H1 (cell line): ENCODE measurements around the gene TDO2. TPM values are rescaled to one million over a fixed set of nuclear protein-coding genes. Genes with fewer than 3 reads are reported as not detected.

ENCODE experiments used
- CTCF ChIA-PET: fragments of 300-600 bp; sonication (Branson Sonifier 250); formaldehyde crosslinking; loops from one replicate; lab custom pipeline; 2021; ENCODE audit not compliant: partially characterized antibody; lab: Charles Lee
- POLR2A ChIA-PET: fragments of 300-600 bp; sonication (Branson Sonifier 250); formaldehyde crosslinking; loops from one replicate; lab custom pipeline; 2021; ENCODE audit warnings: inconsistent platforms; ENCODE audit not compliant: partially characterized antibody; lab: Charles Lee
- DNase-seq, 2 experiments: peaks; one replicate each; pipeline versions ENCODE4 v3.0.0 to v3.0.0-alpha.2; 2010 to 2022; ENCODE audit warnings: low spot score in 2 of 2, low read depth in 1 of 2, mixed read lengths in 1 of 2
- FAIRE-seq: peaks from 2 replicates; lab custom pipeline; 2011; peaks lifted over from hg19 to GRCh38; lab: Jason Lieb, UNC
- H2AFZ ChIP-seq: 2 replicates; pipeline ENCODE4 v1.8.1; 2012; ENCODE audit warnings: low read length, inconsistent platforms
- H2AK5ac ChIP-seq: 2 replicates; pipeline ENCODE4 v1.6.1; 2013; ENCODE audit warnings: low read depth, low read length
- H2BK120ac ChIP-seq: replicated peaks from 2 replicates; pipeline ENCODE3; 2013; ENCODE audit warnings: low read depth, low read length, inconsistent platforms
- H2BK12ac ChIP-seq: 2 replicates; pipeline ENCODE4 v1.6.1; 2013; ENCODE audit warnings: low read depth, low read length
- H2BK15ac ChIP-seq: 2 replicates; pipeline ENCODE4 v1.6.1; 2013; ENCODE audit warnings: low read length
- H2BK20ac ChIP-seq: 2 replicates; pipeline ENCODE4 v1.6.1; 2013; ENCODE audit warnings: low read length
- H2BK5ac ChIP-seq: 2 replicates; pipeline ENCODE4 v1.6.1; 2013; ENCODE audit warnings: low read depth, low read length
- H3K14ac ChIP-seq: 2 replicates; pipeline ENCODE4 v1.6.1; 2013; ENCODE audit warnings: inconsistent platforms; ENCODE audit not compliant: insufficient read length
- H3K18ac ChIP-seq: 2 replicates; pipeline ENCODE4 v1.6.1; 2013; ENCODE audit warnings: low read length; ENCODE audit errors: extremely low read depth
- H3K23ac ChIP-seq: 2 replicates; pipeline ENCODE4 v1.6.1; 2013; ENCODE audit warnings: inconsistent platforms; ENCODE audit not compliant: insufficient read length
- H3K23me2 ChIP-seq: 2 replicates; pipeline ENCODE4 v1.6.1; 2013; ENCODE audit warnings: low read depth, low read length
- H3K27ac ChIP-seq: 2 replicates; pipeline ENCODE4 v1.6.1; 2011; ENCODE audit warnings: low read depth, low read length, inconsistent platforms
- H3K27me3 ChIP-seq, 4 experiments: replicated peaks in 1 of 4; 1 replicate in 1 of 4; 2 replicates in 3 of 4; pipeline versions ENCODE4 v1.6.1 to v1.8.1; 2011 to 2013; ENCODE audit warnings: low read length in 3 of 4, mild to moderate bottlenecking in 3 of 4, inconsistent platforms in 2 of 4, mixed read lengths in 2 of 4, moderate library complexity in 1 of 4; ENCODE audit not compliant: control insufficient read depth in 3 of 4, insufficient read depth in 3 of 4; ENCODE audit errors: extremely low read depth in 1 of 4
- H3K36me3 ChIP-seq, 4 experiments: 2 replicates each; pipeline versions ENCODE4 v1.6.1 to v1.8.1; 2011 to 2013; ENCODE audit warnings: mild to moderate bottlenecking in 4 of 4, low read length in 3 of 4, moderate library complexity in 2 of 4, control low read depth in 1 of 4, inconsistent platforms in 1 of 4; ENCODE audit not compliant: insufficient read depth in 4 of 4, control insufficient read depth in 2 of 4
- H3K4ac ChIP-seq: replicated peaks from 2 replicates; pipeline ENCODE3; 2013; ENCODE audit warnings: low read length, low read depth, mixed read lengths, inconsistent platforms; ENCODE audit not compliant: insufficient read length
- H3K4me1 ChIP-seq, 4 experiments: replicated peaks in 1 of 4; 1 replicate in 1 of 4; 2 replicates in 3 of 4; pipeline versions ENCODE4 v1.6.1 to v1.8.1; 2011 to 2013; ENCODE audit warnings: low read length in 3 of 4, inconsistent platforms in 2 of 4, mixed read lengths in 1 of 4; ENCODE audit not compliant: insufficient read depth in 4 of 4, control insufficient read depth in 3 of 4
- H3K4me2 ChIP-seq, 2 experiments: 2 replicates each; pipeline versions ENCODE4 v1.6.1 to v1.8.1; 2011 to 2013; ENCODE audit warnings: low read depth in 2 of 2, low read length in 2 of 2, control low read depth in 1 of 2, inconsistent platforms in 1 of 2, mild to moderate bottlenecking in 1 of 2; ENCODE audit not compliant: insufficient read depth in 1 of 2
- H3K4me3 ChIP-seq, 4 experiments: fragments of 200-600, 300-600 bp in 1 of 4; sonication (generic), shearing (Covaris generic), sonication (Bioruptor Twin) in 1 of 4; 2 replicates each; pipeline versions ENCODE4 v1.5.1 to v1.8.1; 2011 to 2016; ENCODE audit warnings: low read length in 4 of 4, low read depth in 3 of 4, control low read depth in 2 of 4, inconsistent platforms in 2 of 4, mild to moderate bottlenecking in 2 of 4, mixed read lengths in 1 of 4, moderate library complexity in 1 of 4; ENCODE audit not compliant: insufficient read depth in 2 of 4; ENCODE audit errors: extremely low read depth in 1 of 4
- H3K56ac ChIP-seq: replicated peaks from 2 replicates; pipeline ENCODE3; 2013; ENCODE audit warnings: low read depth, mild to moderate bottlenecking, mixed read lengths, low read length, inconsistent platforms; ENCODE audit not compliant: insufficient read length
- H3K79me1 ChIP-seq: 2 replicates; pipeline ENCODE4 v1.6.1; 2013; ENCODE audit warnings: low read depth, low read length, control low read depth
- H3K79me2 ChIP-seq, 2 experiments: 2 replicates each; pipeline versions ENCODE4 v1.6.1 to v1.8.1; 2012 to 2013; ENCODE audit warnings: low read length in 2 of 2, mild to moderate bottlenecking in 2 of 2, inconsistent platforms in 1 of 2; ENCODE audit not compliant: insufficient read depth in 2 of 2, control insufficient read depth in 1 of 2
- H3K9ac ChIP-seq, 4 experiments: replicated peaks in 1 of 4; 1 replicate in 1 of 4; 2 replicates in 3 of 4; pipeline versions ENCODE4 v1.6.1 to v1.8.1; 2011 to 2013; ENCODE audit warnings: low read depth in 3 of 4, low read length in 3 of 4, control low read depth in 2 of 4, mild to moderate bottlenecking in 2 of 4, moderate library complexity in 2 of 4, inconsistent platforms in 1 of 4; ENCODE audit errors: extremely low read depth in 1 of 4
- H3K9me3 ChIP-seq, 2 experiments: 2 replicates each; pipeline versions ENCODE4 v1.6.1 to v1.8.1; 2012 to 2013; ENCODE audit warnings: mild to moderate bottlenecking in 2 of 2, moderate library complexity in 2 of 2, control low read depth in 1 of 2, inconsistent platforms in 1 of 2, low read depth in 1 of 2, low read length in 1 of 2, mixed read lengths in 1 of 2; ENCODE audit not compliant: insufficient read depth in 2 of 2
- H4K20me1 ChIP-seq, 2 experiments: replicated peaks in 1 of 2; 2 replicates each; pipeline versions ENCODE3 to v1.8.1; 2011 to 2013; ENCODE audit warnings: inconsistent platforms in 2 of 2, low read length in 2 of 2, mild to moderate bottlenecking in 1 of 2; ENCODE audit not compliant: insufficient read depth in 2 of 2, control insufficient read depth in 1 of 2
- H4K5ac ChIP-seq: 2 replicates; pipeline ENCODE4 v1.6.1; 2013; ENCODE audit warnings: low read length, low read depth, mixed read lengths, inconsistent platforms; ENCODE audit not compliant: insufficient read length
- H4K8ac ChIP-seq: 2 replicates; pipeline ENCODE4 v1.8.0; 2013; ENCODE audit warnings: mild to moderate bottlenecking, moderate library complexity, low read length, inconsistent platforms; ENCODE audit not compliant: insufficient read depth; ENCODE audit errors: extremely low read depth
- H4K91ac ChIP-seq: replicated peaks from 2 replicates; pipeline ENCODE3; 2013; ENCODE audit warnings: low read length, mixed read lengths, inconsistent platforms; ENCODE audit not compliant: insufficient read length
- ASH2L ChIP-seq: fragments of 200-600, 300-600 bp; sonication (generic); IDR thresholded peaks from one replicate; pipeline ENCODE4 v1.7.1; 2017; ENCODE audit warnings: low read length
- BCL11A ChIP-seq, 2 experiments: IDR thresholded peaks; one replicate each; pipeline ENCODE4 v1.6.1; 2011; ENCODE audit warnings: low read depth in 2 of 2, low read length in 2 of 2, mild to moderate bottlenecking in 2 of 2
- GTF2F1 ChIP-seq: IDR thresholded peaks from 2 replicates; pipeline ENCODE4 v1.6.1; 2012; ENCODE audit warnings: low read depth, low read length, improper control_type of control experiment, borderline replicate concordance
- RAD21 ChIP-seq, 2 experiments: IDR thresholded peaks in 1 of 2; conservative IDR thresholded peaks in 1 of 2; 2 replicates each; pipeline ENCODE4 v1.6.1; 2011; ENCODE audit warnings: low read depth in 2 of 2, low read length in 2 of 2, improper control_type of control experiment in 1 of 2, inconsistent platforms in 1 of 2, mild to moderate bottlenecking in 1 of 2, moderate library complexity in 1 of 2
- RFX5 ChIP-seq: IDR thresholded peaks from 2 replicates; pipeline ENCODE4 v1.6.1; 2011; ENCODE audit warnings: low read depth, low read length, improper control_type of control experiment, borderline replicate concordance
- SIN3A ChIP-seq, 2 experiments: IDR thresholded peaks in 1 of 2; conservative IDR thresholded peaks in 1 of 2; 2 replicates each; pipeline ENCODE4 v1.6.1; 2011 to 2012; ENCODE audit warnings: low read length in 2 of 2, improper control_type of control experiment in 1 of 2, low read depth in 1 of 2, mild to moderate bottlenecking in 1 of 2
- WGBS, 2 experiments: shearing (Covaris generic) in 1 of 2; methylation state at CpG; one replicate each; pipeline versions ENCODE4 v1.1.6 to v1.1.7; 2013 to 2015; ENCODE audit warnings: low lambda C conversion rate in 2 of 2, mixed read lengths in 2 of 2, inconsistent platforms in 1 of 2, low coverage in 1 of 2, missing lambda C conversion rate in 1 of 2; ENCODE audit not compliant: insufficient replicate concordance in 2 of 2, insufficient coverage in 1 of 2, insufficient read length in 1 of 2; ENCODE audit errors: extremely low coverage in 1 of 2, missing lambda C conversion rate in 1 of 2; 5-methylcytosine and 5-hydroxymethylcytosine counted together
- polyA plus RNA-seq, 7 experiments: library from polyadenylated mRNA; depleted of rRNA in 3 of 7; stranded (reverse) in 5 of 7; unstranded in 2 of 7; fragments of >200 nt in 5 of 7; fragments of 200-250 nt in 2 of 7; gene quantifications; 1 replicate in 5 of 7; 2 replicates in 1 of 7; 4 replicates in 1 of 7; pipeline versions ENCODE4 v1.2.1 to v1.2.3, GENCODE V29; 2011 to 2013; ENCODE audit warnings: missing spikeins in 2 of 7, mixed read lengths in 2 of 7
- total RNA-seq: library from RNA; stranded (reverse); fragmentation: NEBNext Ultra II Directional; extraction: Animal tissue kit (Norgen Biotek cat#: 25700); gene quantifications from 2 replicates; pipeline ENCODE4 v1.2.1, GENCODE V29; 2021
- TF ChIP-seq, protein P1 (sequence below), 3 experiments: IDR thresholded peaks; 1 replicate in 2 of 3; 2 replicates in 1 of 3; pipeline versions ENCODE4 v1.5.1 to v1.6.1; 2011; ENCODE audit warnings: low read length in 3 of 3, mild to moderate bottlenecking in 3 of 3, inconsistent platforms in 2 of 3, low read depth in 1 of 3, moderate library complexity in 1 of 3; ENCODE audit not compliant: insufficient read depth in 1 of 3; ENCODE audit errors: control extremely low read depth in 1 of 3

Gene TDO2
- total and polyA plus RNA-seq, 2 of the 8 experiments (the other 6 are each of a cell fraction or from before 2014, with no cell fraction given): 0.03 TPM; not detected in 1

- Histone ChIP-seq H2BK120ac (no peak within 1 kb of the TSS), H3K79me1 (no peaks in the 10 kb centered on the region), H2BK20ac (no peak within 1 kb of the TSS), H3K4ac (no peak within 1 kb of the TSS), H3K79me2 (no peaks in the 10 kb centered on the region), H3K14ac (no peak within 1 kb of the TSS), H2AFZ (peak within 1 kb of the TSS; percentile 98), H3K4me2 (peak within 1 kb of the TSS; percentile 63 to 71), H3K27ac (no peak within 1 kb of the TSS), H3K9me3 (no peaks in the 10 kb centered on the region), H3K56ac (no peak within 1 kb of the TSS), H2BK12ac (no peak within 1 kb of the TSS), H2BK5ac (no peak within 1 kb of the TSS), H3K36me3 (no peaks in the 10 kb centered on the region), H3K4me1 (no peaks in the 10 kb centered on the region), H4K20me1 (no peaks in the 10 kb centered on the region), H3K18ac (peak within 1 kb of the TSS; percentile 97), H3K23me2 (peaks cover 6% of the 10 kb centered on the region; the same call in 1 of the 2 replicates), H4K5ac (peak within 1 kb of the TSS; percentile 30), H4K91ac (peak within 1 kb of the TSS; percentile 59), H3K4me3 (peak within 1 kb of the TSS; percentile 48 to 59 (median 52)), H3K27me3 (no peaks in the 10 kb centered on the region), H3K23ac (no peak within 1 kb of the TSS), H2BK15ac (no peak within 1 kb of the TSS), H3K9ac (peak within 1 kb of the TSS in 3 of 4 experiments; percentile 44 to 72 (median 61); a peak in 6 of 7 replicates), H4K8ac (peak within 1 kb of the TSS; percentile 94), H2AK5ac (0 out of 2 replicates have a peak within 1 kb of the TSS, but pooled peaks have one; percentile 46)
- 51% methylated on average over 56 of the region's 58 CpGs; no CpG with 5 or more reads in 1 of the 2 experiments for WGBS, 2 experiments
- DNase-seq (peak in 1 of 2 experiments; percentile 76), FAIRE-seq (no peak)
- CTCF ChIA-PET: interaction anchor here (0.6 to 6.0 kb wide), 36 partner anchors 9 to 1946 kb away, joined by 3 to 69 read pairs (median 4); no protein-coding TSS in a partner anchor
- POLR2A ChIA-PET: interaction anchor here (0.6 to 1.9 kb wide), 6 partner anchors 12 to 287 kb away, joined by 3 to 5 read pairs (median 4); partner anchors contain the start of gene GUCY1A1
- TF ChIP-seq, protein P1, sequence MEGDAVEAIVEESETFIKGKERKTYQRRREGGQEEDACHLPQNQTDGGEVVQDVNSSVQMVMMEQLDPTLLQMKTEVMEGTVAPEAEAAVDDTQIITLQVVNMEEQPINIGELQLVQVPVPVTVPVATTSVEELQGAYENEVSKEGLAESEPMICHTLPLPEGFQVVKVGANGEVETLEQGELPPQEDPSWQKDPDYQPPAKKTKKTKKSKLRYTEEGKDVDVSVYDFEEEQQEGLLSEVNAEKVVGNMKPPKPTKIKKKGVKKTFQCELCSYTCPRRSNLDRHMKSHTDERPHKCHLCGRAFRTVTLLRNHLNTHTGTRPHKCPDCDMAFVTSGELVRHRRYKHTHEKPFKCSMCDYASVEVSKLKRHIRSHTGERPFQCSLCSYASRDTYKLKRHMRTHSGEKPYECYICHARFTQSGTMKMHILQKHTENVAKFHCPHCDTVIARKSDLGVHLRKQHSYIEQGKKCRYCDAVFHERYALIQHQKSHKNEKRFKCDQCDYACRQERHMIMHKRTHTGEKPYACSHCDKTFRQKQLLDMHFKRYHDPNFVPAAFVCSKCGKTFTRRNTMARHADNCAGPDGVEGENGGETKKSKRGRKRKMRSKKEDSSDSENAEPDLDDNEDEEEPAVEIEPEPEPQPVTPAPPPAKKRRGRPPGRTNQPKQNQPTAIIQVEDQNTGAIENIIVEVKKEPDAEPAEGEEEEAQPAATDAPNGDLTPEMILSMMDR (IDR thresholded peaks at IDR 0.05; ENCODE audit: control extremely low read depth in 1 of 3, insufficient read depth in 1 of 3, low read depth in 1 of 3, low read length in 3 of 3): peak in 2 of 3 experiments; percentile 37 to 63; a peak in 3 of 4 replicates
- peak; percentile 68 for TF ChIP-seq ASH2L
- no peak for TF ChIP-seq SIN3A (conservative IDR thresholded peaks at IDR 0.05 in 1 of 2, IDR thresholded peaks at IDR 0.05 in 1 of 2; ENCODE audit: low read depth in 1 of 2, low read length in 2 of 2)
- no peak for TF ChIP-seq RFX5
- TF ChIP-seq BCL11A (IDR thresholded peaks at IDR 0.05; ENCODE audit: low read depth in 2 of 2, low read length in 2 of 2): no peak
- TF ChIP-seq RAD21 (IDR thresholded peaks at IDR 0.05 in 1 of 2, conservative IDR thresholded peaks at IDR 0.05 in 1 of 2; ENCODE audit: low read depth in 2 of 2, low read length in 2 of 2): peak; percentile 62 to 65
- no peak for TF ChIP-seq GTF2F1
These were observed 49.9 kb downstream of the TDO2 start, which contains the start of gene CTSO for GRCh38 chr4:155953151-155954117. Gene CTSO (minus strand): TSS chr4:155953866. CDS start chr4:155953847, 19 bp downstream.
